Type B pancreatic cell (in vitro differentiated cells): ENCODE data around the gene CYSTM1. TPM values are rescaled to one million over a fixed set of nuclear protein-coding genes. Genes with fewer than 3 reads are reported as not detected.

Experiments
- DNase-seq: peaks from one replicate; pipeline ENCODE4 v3.0.0; 2021; ENCODE audit warnings: mixed read lengths; ENCODE audit not compliant: unreplicated experiment; ENCODE audit errors: extremely low spot score
- H3K27ac Mint-ChIP-seq: 2 replicates; pipeline ENCODE4 v1.8.0; 2021; ENCODE audit warnings: mild to moderate bottlenecking, mixed read lengths
- H3K27me3 Mint-ChIP-seq: 2 replicates; pipeline ENCODE4 v1.8.0; 2021; ENCODE audit warnings: mixed read lengths
- H3K36me3 Mint-ChIP-seq: 2 replicates; pipeline ENCODE4 v1.8.0; 2021; ENCODE audit warnings: mixed read lengths
- H3K4me1 Mint-ChIP-seq: one replicate; pipeline ENCODE4 v1.8.0; 2021; ENCODE audit warnings: mixed read lengths; ENCODE audit not compliant: unreplicated experiment
- H3K4me3 Mint-ChIP-seq: 2 replicates; pipeline ENCODE4 v1.8.0; 2021; ENCODE audit warnings: mild to moderate bottlenecking, mixed read lengths
- H3K9me3 Mint-ChIP-seq: 2 replicates; pipeline ENCODE4 v1.8.0; 2021; ENCODE audit warnings: mixed read lengths
- CTCF ChIP-seq: fragments of 200-600 bp; sonication (generic); conservative IDR thresholded peaks from 2 replicates; pipeline ENCODE4 v1.5.0; 2021; ENCODE audit warnings: antibody characterized with exemption, mild to moderate bottlenecking
- total RNA-seq: library from RNA; stranded (reverse); gene quantifications from 2 replicates; pipeline ENCODE4 v1.2.1, GENCODE V29; 2021; ENCODE audit warnings: low replicate concordance

CYSTM1 gene
- total RNA-seq, 1 donor from 2014 or later: 73.5 TPM

DNA sequence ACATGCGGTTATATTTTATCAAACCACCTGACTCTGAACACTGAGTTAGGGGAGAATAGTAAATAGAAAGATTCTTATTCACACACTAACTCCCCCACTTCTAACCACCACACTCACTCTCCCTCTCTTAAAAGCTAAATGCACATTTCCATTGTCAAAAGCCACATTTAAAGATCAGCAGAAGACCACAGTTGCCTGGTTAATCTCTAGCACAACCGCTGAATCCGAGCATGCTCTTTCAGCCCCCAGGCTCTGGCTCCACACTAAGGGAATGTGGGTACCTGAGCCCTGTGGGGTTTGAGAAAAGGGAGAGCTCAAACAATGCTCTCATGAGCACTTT lies 92.2 kb downstream of the CYSTM1 start:
- Mint-ChIP-seq H3K27me3 (no peaks in the 10 kb centered on the region), H3K9me3 (no peaks in the 10 kb centered on the region), H3K4me1 (peaks cover 14% of the 10 kb centered on the region), H3K4me3 (no peak overlapping the region), H3K36me3 (peaks cover 18% of the 10 kb centered on the region), H3K27ac (peak overlapping the region; percentile 36)
- no peak for DNase-seq
- TF ChIP-seq CTCF: no peak

GRCh38 chr5:140267559-140268018 lies 92.6 kb downstream of the CYSTM1 start:
- peaks cover 18% of the 10 kb centered on the region for H3K36me3 Mint-ChIP-seq
- no peak for TF ChIP-seq CTCF
- H3K4me3 Mint-ChIP-seq: no peak overlapping the region
- no peaks in the 10 kb centered on the region for H3K27me3 Mint-ChIP-seq
- H3K27ac Mint-ChIP-seq: no peak overlapping the region
- DNase-seq: no peak
- H3K4me1 Mint-ChIP-seq: peaks cover 14% of the 10 kb centered on the region
- no peaks in the 10 kb centered on the region for H3K9me3 Mint-ChIP-seq

- no peak for DNase-seq
- H3K4me1 Mint-ChIP-seq: peaks cover 14% of the 10 kb centered on the region
- no peak overlapping the region for H3K4me3 Mint-ChIP-seq
- peaks cover 23% of the 10 kb centered on the region for H3K36me3 Mint-ChIP-seq
- TF ChIP-seq CTCF: no peak
- H3K9me3 Mint-ChIP-seq: no peaks in the 10 kb centered on the region
- H3K27me3 Mint-ChIP-seq: no peaks in the 10 kb centered on the region
- peak overlapping the region; percentile 56 for H3K27ac Mint-ChIP-seq
These were observed 95.0 kb downstream of the CYSTM1 start for GRCh38 chr5:140270008-140270407.

- peaks cover 25% of the 10 kb centered on the region for H3K36me3 Mint-ChIP-seq
- no peak overlapping the region for H3K4me3 Mint-ChIP-seq
- H3K4me1 Mint-ChIP-seq: no peaks in the 10 kb centered on the region
- H3K27me3 Mint-ChIP-seq: no peaks in the 10 kb centered on the region
- no peak for TF ChIP-seq CTCF
- no peak overlapping the region for H3K27ac Mint-ChIP-seq
- DNase-seq: no peak
- H3K9me3 Mint-ChIP-seq: no peaks in the 10 kb centered on the region
These were observed 98.5 kb downstream of the CYSTM1 start for GRCh38 chr5:140273401-140273877.

DNA sequence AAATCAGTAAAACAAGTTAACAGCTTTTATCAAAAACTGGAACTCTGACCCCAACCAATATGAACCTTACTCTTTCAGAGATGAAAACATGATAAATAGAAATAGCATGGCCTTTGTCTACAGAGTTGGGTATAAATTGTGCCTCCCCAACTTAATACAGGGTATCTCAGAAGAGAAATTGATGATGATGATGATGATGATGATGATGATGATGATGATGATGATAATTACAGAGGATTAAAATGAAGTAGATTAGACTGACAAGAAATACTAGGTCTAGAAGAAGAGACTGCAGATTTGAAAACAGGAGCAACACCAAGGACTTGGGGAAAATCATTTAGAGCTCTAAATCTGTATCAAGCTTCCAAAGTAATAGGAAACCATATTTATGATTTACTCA lies 100.8 kb downstream of the CYSTM1 start:
- Mint-ChIP-seq H3K4me3 (no peak overlapping the region), H3K27ac (no peak overlapping the region), H3K4me1 (no peaks in the 10 kb centered on the region), H3K27me3 (no peaks in the 10 kb centered on the region), H3K9me3 (no peaks in the 10 kb centered on the region), H3K36me3 (peaks cover 25% of the 10 kb centered on the region)
- TF ChIP-seq CTCF: no peak
- DNase-seq: no peak

- H3K36me3 Mint-ChIP-seq: peaks cover 13% of the 10 kb centered on the region
- H3K4me3 Mint-ChIP-seq: no peak overlapping the region
- TF ChIP-seq CTCF: no peak
- H3K27ac Mint-ChIP-seq: no peak overlapping the region
- no peaks in the 10 kb centered on the region for H3K9me3 Mint-ChIP-seq
- no peak for DNase-seq
- H3K27me3 Mint-ChIP-seq: no peaks in the 10 kb centered on the region
- H3K4me1 Mint-ChIP-seq: peaks cover 6% of the 10 kb centered on the region
These were observed 107.3 kb downstream of the CYSTM1 start for GRCh38 chr5:140282266-140282665.
